Stimulated activated CD8-positive, alpha-beta memory T cell treated with anti-CD3 and anti-CD28 coated beads, Interleukin-7, amount 100 ng/mL, for 24 hours (primary cell): Measurements from ENCODE around the gene ABCG4.

ENCODE experiments used
- DNase-seq: peaks from one replicate; pipeline ENCODE4 v3.0.0-alpha.2; 2020; ENCODE audit warnings: low read depth

Gene ABCG4

GRCh38 chr11:119206511-119207414, 57.9 kb downstream of the ABCG4 start:
- peak; percentile 15 for DNase-seq

GRCh38 chr11:119207415-119207960, 58.6 kb downstream of the ABCG4 start:
- DNase-seq: no peak

- no peak for DNase-seq
Measured at GRCh38 chr11:119209186-119209585, 60.3 kb downstream of the ABCG4 start.

GRCh38 chr11:119210050-119210449, 61.2 kb downstream of the ABCG4 start:
- no peak for DNase-seq
